Measurements from ENCODE around the gene STEEP1. TPM values are rescaled to one million over a fixed set of nuclear protein-coding genes. Genes with fewer than 3 reads are reported as not detected.

The STEEP1 gene
- total RNA-seq, 1 experiment from 2014 or later: 25.8 TPM

- H3K36me3 Mint-ChIP-seq: no peaks in the 10 kb centered on the region
- ChIA-PET POLR2A (interaction anchor here (0.6 kb wide), 1 partner anchor 15 kb away, joined by 3 read pairs; no protein-coding TSS in a partner anchor), CTCF (interaction anchor here (1.4 kb wide), 1 partner anchor 127 kb away, joined by 5 read pairs; no protein-coding TSS in a partner anchor)
- DNase-seq (ENCODE audit: low spot score) (no peak), ATAC-seq (no peak)
- H3K4me1 Mint-ChIP-seq: peaks cover 17% of the 10 kb centered on the region
- no peaks in the 10 kb centered on the region for H3K9me3 Mint-ChIP-seq
- H3K27me3 Mint-ChIP-seq (ENCODE audit: low read depth): peaks cover 27% of the 10 kb centered on the region
- no peak for TF ChIP-seq E2F4 (CRISPR knock-in tag; IDR thresholded peaks at IDR 0.05; ENCODE audit: borderline replicate concordance, low read depth)
- no peak for TF ChIP-seq FOXJ3 (CRISPR knock-in tag; IDR thresholded peaks at IDR 0.05; ENCODE audit: borderline replicate concordance)
- TF ChIP-seq USF1 (CRISPR knock-in tag; IDR thresholded peaks at IDR 0.05): no peak
- no peak for TF ChIP-seq ZNF263 (CRISPR knock-in tag; IDR thresholded peaks at IDR 0.05; ENCODE audit: low read depth)
- no peak for TF ChIP-seq FOXP4 (CRISPR knock-in tag; IDR thresholded peaks at IDR 0.05)
- TF ChIP-seq GRHL2 (CRISPR knock-in tag; IDR thresholded peaks at IDR 0.05; ENCODE audit: insufficient replicate concordance, severe bottlenecking): no peak
- no peak for TF ChIP-seq NR2C2 (CRISPR knock-in tag; IDR thresholded peaks at IDR 0.05)
- TF ChIP-seq TEAD1 (CRISPR knock-in tag; IDR thresholded peaks at IDR 0.05): no peak
- H3K27ac Mint-ChIP-seq: no peak overlapping the region
- no peak overlapping the region for H3K4me3 Mint-ChIP-seq
These were observed 37.6 kb upstream of the STEEP1 start for GRCh38 chrX:119602701-119603255.

- ChIA-PET POLR2A (no interaction called here), CTCF (interaction anchor here (1.2 to 1.4 kb wide), 2 partner anchors 20 to 138 kb away, joined by 3 to 6 read pairs; no protein-coding TSS in a partner anchor)
- DNase-seq (ENCODE audit: low spot score): no peak
- no peak for ATAC-seq
- no peaks in the 10 kb centered on the region for H3K9me3 Mint-ChIP-seq
- H3K4me3 Mint-ChIP-seq: no peak overlapping the region
- no peaks in the 10 kb centered on the region for H3K4me1 Mint-ChIP-seq
- H3K27ac Mint-ChIP-seq: no peak overlapping the region
- H3K27me3 Mint-ChIP-seq (ENCODE audit: low read depth): no peaks in the 10 kb centered on the region
- TF ChIP-seq ZNF281 (CRISPR knock-in tag; IDR thresholded peaks at IDR 0.05): no peak
- TF ChIP-seq ZMAT4 (CRISPR knock-in tag; IDR thresholded peaks at IDR 0.05): no peak
- peaks cover 18% of the 10 kb centered on the region for H3K36me3 Mint-ChIP-seq
These were observed 24.6 kb upstream of the STEEP1 start for GRCh38 chrX:119589810-119590209.

- no peak overlapping the region for H3K27ac Mint-ChIP-seq
- no peaks in the 10 kb centered on the region for H3K27me3 Mint-ChIP-seq (ENCODE audit: low read depth)
- CTCF ChIA-PET: no interaction called here
- no peak for ATAC-seq
- POLR2A ChIA-PET: interaction anchor here (0.9 kb wide), 1 partner anchor 9 kb away, joined by 4 read pairs; no protein-coding TSS in a partner anchor
- no peak overlapping the region for H3K4me3 Mint-ChIP-seq
- H3K9me3 Mint-ChIP-seq: no peaks in the 10 kb centered on the region
- DNase-seq (ENCODE audit: low spot score): no peak
- H3K4me1 Mint-ChIP-seq: no peaks in the 10 kb centered on the region
- H3K36me3 Mint-ChIP-seq: no peaks in the 10 kb centered on the region
- TF ChIP-seq ZNF416 (CRISPR knock-in tag; IDR thresholded peaks at IDR 0.05): no peak
- TF ChIP-seq AFF4 (CRISPR knock-in tag; IDR thresholded peaks at IDR 0.05; ENCODE audit: borderline replicate concordance): no peak
- no peak for TF ChIP-seq MAX (CRISPR knock-in tag; IDR thresholded peaks at IDR 0.05)
- TF ChIP-seq TEAD1 (CRISPR knock-in tag; IDR thresholded peaks at IDR 0.05): no peak
- no peak for TF ChIP-seq ZNF512 (CRISPR knock-in tag; IDR thresholded peaks at IDR 0.05; ENCODE audit: borderline replicate concordance)
- TF ChIP-seq OVOL2 (CRISPR knock-in tag; IDR thresholded peaks at IDR 0.05; ENCODE audit: borderline replicate concordance): no peak
These were observed 18.3 kb upstream of the STEEP1 start for GRCh38 chrX:119583431-119584059.
